Activated effector memory CD4-positive, alpha-beta T cell treated with anti-CD3 and anti-CD28 coated beads, Interleukin-2, amount 50 U/mL, for 16 hours (primary cell): Measurements from ENCODE around the gene PIWIL4.
"Not testable (repeated sequence)": the region's sequence is repeated elsewhere in the genome, so short reads cannot be mapped to it uniquely, and the experiment has no call there.

Experiments
- DNase-seq: peaks from one replicate; pipeline ENCODE4 v3.0.0-alpha.2; 2020

Gene PIWIL4

DNA sequence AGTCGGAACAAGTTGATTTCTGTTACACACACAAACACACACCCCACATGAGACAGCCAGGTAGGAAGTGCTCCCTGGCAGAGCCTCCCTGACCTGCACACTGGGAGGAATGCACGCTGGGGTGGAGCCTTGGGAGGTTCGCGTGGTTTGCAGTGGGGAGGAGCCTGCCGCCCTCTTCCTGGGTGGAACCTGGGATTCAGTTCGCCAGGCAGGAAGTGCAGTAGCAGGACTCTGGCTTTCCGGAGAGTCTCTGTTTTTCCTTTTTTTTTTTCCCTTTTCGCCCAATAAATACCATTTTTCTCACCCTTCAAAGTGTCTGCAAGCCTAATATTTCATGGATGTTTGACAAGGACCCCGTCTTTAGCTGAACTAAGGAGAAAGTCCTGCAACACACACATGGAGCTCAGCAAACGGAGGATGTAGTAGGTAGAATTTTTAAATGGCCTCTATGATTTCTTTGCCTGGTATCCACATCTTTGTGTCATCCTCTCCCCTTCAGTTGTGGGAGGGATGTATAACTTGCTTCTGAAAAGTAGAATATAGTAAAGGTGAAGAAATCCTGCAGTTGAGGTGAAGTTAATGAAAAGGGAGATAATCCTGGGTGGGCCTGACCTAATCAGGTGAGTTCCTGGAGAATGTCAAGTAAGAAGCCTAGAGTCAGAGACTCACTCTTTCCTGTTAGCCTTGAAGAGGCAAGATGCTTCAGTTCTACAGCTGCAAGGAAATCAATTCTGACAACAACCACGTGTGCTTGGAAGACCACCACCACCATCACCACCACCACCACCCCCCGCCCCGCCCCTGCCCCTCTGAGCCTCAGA lies 72.9 kb downstream of the PIWIL4 start:
- no peak for DNase-seq

DNA sequence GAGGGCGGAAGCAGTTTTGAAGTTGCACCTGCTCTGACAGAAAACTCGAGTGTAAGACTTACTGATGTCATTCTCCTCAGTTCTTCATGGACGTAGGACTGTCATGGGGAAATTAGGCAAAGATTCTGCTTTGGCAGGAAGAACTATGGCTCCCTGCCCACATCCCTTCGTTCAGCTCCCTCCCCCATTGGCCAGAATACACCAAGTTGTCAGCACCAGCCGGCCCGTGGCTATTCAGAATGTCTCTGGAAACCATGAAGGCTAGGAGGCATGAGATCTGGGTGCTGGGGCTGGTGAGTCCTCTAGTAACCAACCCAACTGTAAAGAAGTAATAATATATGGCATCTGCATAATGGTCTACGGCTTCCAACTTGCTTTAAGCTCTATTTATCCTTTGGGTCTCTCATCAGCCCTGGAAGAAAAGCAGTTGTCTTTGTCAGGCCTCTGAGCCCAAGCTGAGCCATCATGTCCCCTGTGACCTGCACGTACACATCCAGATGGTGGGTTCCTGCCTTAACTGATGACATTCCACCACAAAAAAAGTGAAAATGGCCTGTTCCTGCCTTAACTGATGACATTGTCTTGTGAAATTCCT lies 74.1 kb downstream of the PIWIL4 start:
- DNase-seq = no peak

DNA sequence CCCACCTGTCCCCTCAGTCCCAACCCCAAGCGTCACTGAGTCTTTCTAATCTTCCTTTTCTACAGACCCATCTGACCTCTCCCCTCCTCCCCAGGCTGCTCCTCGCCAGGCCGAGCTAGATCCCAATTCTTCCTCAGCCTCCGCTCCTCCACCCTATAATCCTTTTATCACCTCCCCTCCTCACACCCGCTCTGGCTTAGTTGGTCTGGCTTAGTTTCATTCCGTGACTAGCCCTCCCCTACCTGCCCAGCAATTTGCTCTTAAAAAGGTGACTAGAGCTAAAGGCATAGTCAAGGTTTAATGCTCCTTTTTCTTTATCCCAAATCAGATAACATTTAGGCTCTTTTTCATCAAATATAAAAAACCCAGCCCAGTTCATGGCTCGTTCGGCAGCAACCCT lies 76.0 kb downstream of the PIWIL4 start:
- not testable (repeated sequence) for DNase-seq

DNA sequence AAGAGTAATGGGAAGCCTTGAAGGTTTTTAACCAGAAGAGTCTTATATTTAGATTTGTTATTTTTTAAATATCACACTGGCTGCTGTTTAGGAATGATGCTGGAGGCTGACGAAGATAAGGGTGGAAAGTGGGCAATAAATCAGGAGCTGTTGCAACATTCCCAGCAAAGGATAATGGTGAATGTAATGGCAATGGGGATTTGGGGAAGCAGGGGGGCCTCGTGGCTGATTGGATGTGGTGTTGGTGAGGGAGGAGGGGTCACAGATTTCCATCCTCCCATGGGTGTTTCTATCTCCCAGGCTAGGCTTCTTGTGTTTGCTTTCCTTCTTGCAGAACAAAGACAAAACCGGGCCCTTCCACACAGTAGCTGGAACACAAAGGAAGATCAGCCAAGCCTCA lies 80.8 kb downstream of the PIWIL4 start:
- DNase-seq = no peak

DNA sequence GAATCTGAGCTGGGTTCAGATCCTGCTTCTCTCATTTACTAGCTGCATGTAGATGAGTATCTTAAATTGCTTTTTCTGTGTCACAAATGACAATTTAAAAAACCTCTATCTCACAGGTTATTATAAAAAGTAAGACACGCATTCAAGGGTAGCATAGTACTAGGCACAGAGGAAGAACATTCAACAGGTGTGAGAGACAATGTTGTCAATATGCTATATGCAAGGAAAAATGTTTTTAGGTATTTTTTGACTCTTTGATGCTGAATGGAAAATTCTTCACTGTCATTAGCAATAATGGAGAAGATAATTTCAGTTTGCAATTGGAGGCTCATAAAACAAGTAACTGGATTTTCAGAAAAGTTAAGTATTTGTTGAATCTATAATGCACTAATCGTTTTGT lies 81.6 kb downstream of the PIWIL4 start:
- no peak for DNase-seq

DNA sequence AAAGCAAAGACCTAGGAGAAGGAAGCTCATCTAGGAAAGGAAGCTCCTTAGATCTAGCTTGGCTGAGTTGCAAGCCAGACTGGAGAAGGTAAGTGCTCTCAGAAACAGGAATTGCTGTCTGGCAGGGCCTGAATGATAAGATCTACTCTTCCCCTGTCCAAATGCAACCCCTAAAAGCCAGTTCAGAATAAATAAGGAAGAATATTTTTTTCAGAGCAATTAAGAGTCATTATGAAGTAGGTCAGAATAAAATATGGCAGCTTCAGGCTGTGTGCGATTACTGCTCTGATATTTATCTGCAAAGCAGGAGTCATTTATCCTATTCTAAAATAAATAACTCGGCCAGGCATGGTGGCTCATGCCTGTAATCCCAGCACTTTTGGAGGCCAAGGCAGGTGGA lies 82.1 kb downstream of the PIWIL4 start:
- DNase-seq = no peak

DNA sequence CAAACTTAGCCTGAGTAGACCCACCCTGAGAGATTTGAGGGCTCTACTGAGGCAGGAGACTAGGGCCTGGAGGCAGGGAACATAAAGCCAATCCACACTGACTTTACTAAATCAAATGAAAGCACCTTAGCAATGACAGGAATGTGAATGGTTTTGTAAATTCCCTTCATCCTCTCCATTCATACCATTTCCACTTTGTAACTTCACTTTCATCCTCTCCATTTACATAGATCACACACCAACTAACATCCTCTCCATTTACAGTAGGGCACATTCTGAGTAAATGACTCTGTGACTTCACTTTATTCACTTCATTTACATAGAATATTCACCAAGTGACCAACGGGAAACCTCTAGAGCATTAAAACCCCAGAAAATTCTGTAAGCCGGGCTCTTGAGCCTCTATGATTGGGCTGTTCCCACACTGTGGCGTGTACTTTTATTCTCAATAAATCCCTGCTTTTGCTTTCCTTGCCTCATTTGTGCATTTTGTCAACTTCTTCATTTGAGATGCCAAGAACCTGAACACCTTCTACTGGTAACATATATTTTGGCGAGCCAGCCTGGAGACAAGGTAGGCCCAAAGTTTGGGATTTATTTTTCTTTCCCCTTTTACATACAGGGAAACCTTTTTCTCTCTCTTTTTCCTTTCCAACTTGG lies 82.9 kb downstream of the PIWIL4 start:
- DNase-seq = no peak

DNA sequence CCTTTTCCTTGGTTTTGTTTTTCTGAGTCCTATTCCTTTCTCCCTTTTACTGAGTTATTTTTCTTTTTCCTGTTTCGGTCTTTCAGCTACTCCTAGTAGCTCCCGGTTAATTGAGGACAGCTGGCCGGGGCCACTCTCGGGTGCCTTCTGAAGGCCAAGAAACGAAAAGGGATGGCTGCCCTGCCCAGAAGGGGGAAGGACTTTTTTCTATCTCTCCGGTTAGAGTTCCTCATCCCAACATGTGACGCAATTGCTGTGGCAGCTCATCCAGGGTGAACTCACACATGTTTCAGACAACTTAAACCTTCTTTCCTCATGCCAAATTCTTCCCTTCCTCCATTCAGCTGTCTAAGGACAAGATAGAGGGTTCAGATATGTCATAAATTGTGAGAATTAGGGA lies 83.6 kb downstream of the PIWIL4 start:
- no peak for DNase-seq

DNA sequence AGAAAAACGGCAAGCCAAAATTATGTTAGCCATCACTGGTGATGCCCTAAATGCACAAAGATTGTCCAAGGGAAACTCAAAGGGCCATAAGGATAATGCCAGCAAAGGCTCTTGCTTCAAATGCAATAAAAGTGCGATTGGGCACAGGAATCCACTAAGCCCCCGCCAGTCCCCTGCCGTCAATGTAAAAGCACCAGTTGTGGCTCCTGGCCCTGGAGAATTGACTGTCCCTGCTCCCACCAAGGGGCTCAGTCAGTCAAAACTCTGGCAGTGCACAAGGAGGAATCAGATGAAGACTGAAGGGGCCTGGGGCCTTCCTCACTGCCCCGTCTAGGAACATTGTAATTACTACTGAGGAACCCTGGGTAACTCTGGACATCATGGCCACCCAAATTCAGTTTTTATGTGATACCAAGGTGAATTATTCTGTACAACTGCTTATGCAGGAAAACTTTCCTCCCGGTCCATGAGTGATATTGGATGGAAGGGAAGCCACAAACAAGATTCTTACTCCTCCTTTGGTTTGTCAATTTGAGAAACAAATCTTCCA lies 85.6 kb downstream of the PIWIL4 start:
- no peak for DNase-seq

DNA sequence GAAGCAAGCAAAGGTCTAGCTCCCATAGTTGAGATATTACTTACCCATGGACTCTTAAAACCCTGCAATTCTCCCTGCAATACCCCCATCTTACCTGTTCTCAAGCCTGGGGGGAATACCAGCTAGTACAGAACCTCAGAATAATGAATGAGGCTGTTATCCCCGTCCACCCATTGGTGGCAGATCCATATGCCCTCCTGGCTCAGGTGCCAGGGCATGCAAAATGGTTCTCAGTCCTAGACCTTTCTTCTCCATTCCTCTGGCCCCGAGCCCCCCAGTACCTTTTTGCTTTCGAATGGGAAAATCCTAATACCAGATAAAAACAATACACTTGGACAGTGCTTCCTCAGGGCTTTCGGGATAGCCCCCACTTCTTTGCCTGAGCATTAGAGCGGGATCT lies 86.4 kb downstream of the PIWIL4 start:
- DNase-seq = no peak

DNA sequence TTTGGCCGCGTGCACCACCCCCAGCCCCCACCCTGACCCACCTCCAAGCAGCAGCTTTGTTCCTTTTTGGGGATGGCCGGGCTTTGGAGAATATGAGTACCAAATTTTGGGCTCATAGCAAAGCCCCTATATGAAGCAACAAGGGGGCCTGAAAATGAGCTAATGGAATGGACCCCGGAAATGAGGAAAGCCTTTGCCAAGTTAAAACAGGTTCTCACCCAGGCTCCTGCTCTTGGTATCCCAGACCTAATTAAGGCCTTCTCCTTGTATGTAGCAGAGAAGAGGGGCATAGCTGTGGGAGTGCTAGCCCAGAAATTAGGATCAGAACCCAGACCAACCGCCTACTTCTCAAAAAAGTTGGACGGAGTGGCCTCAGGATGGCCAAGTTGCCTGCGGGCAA lies 87.0 kb downstream of the PIWIL4 start:
- DNase-seq = no peak

DNA sequence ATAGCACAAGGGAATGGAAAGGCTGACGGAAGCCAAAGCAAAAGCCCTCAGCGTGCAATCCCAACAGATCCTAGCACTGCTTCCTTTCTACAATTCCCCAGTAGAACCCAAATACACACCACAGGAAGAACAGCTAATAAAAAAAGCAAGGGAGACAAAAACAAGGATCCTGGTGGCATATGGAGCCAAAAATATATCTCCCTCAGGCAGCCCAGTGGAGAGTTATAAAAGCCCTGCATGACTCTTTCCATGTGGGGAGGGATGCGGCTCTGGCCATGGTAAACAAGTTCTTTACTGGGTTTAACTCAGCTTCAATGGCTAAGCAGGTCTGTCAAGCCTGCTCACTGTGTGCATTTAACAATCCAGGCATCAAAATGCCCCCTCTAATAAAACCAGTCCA lies 88.1 kb downstream of the PIWIL4 start:
- DNase-seq = no peak

DNA sequence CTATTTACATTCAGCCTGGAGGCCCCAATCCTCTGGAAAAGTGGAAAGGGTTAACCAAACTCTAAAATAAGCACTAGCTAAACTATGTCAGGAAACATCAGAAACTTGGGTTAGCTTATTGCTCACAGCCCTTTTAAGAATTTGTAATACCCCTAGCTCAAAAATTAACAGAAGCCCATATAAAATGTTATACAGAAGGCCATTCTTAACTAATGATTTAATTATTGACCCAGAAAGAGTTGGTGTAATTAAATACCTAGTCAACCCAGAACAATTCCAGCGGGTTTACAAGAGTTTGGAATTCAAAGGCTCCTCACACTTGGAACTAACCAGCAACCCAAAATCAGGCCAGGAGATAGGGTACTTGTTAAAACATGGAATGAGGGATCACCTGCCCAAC lies 88.8 kb downstream of the PIWIL4 start:
- no peak for DNase-seq

DNA sequence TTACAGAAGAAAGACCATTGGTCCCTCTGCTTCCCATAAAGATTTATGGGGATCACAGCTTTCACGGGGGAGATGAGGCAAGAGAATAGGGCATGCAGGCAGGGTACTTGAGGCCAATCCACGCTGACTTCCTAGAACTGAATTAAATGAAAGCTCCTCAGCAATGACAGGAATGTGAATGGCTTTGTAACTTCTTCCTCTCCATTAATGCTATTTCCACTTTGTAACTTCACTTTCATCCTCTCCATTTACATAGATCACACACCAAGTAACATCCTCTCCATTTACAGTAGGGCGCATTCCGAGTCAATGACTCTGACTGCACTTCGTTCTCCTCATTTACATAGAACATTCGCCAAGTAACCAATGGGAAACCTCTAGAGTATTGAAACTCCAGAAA lies 89.8 kb downstream of the PIWIL4 start:
- DNase-seq = no peak

DNA sequence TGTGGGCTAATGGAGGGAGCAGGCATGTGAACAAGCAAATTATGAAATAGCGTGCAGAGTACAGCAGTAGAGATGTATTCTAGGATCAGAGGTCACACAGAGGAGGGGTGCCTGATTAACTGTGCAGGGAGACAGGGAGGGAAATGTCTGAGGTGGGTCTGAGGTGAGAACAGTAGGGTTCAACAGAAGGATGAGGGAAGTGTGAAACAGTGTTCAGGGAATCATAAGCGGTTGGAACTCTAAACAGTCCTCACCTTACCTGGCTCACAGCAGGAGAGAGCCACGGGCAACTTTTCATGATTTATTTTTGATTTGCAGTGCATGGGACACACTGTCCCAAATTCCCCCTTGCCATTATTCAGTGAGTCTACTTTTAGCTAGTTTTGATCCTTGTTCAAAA lies 90.5 kb downstream of the PIWIL4 start:
- no peak for DNase-seq

DNA sequence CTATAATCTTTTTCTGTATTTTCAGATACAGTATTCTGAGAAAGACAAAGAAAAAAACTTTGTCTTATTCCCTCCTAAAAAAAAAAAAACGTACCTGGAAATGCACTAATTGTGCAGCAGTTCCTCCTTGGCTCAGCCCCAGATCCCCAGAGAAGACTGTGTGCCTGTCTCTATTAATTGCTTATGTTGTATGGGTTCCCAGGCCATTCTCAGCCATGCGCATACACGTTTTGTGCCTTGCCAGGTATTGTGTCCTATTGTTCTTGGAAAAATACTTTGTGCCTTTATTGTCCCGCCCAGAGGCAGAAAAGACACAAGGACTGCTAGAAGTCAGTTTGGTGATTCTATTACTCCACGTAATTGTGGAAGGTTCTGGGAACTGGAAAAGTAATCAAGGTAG lies 91.2 kb downstream of the PIWIL4 start:
- DNase-seq = no peak

DNA sequence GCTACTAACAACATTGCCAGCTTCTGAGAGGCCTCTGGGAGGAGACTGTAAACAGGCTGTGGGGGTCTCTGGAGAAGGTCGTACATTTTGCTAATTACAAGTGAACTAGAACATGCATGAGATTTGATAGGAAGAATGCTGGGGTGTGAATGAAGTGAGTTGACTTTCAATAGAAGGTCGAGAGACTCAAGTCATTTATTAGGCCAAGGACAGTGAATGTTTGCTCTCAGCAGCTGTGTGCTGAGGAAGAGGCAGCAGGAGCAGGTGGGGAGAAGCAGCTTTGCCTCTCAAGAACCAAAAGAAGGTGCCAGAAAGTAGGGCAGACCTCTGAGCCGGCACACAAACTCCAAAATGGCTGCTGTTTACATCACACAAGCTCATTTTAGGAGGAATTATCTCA lies 91.7 kb downstream of the PIWIL4 start:
- no peak for DNase-seq

DNA sequence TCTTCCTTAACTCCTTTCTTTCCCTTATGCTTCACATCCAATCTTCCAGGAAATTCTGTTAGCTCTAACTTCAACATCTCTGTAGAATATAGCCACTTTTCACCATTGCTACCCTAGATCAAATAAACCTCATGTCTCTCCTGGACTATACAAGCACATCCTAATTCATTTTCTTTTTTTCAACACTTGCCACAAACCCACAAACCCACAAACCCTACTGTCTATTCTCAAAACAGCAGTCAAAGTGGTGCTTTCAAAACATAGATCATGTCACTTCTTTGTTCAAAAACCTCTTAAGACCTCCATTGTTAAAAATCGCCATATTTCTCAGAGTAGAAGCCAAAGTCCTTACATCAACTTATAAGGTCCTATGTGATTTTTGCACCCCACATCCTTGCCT lies 94.3 kb downstream of the PIWIL4 start:
- no peak for DNase-seq

DNA sequence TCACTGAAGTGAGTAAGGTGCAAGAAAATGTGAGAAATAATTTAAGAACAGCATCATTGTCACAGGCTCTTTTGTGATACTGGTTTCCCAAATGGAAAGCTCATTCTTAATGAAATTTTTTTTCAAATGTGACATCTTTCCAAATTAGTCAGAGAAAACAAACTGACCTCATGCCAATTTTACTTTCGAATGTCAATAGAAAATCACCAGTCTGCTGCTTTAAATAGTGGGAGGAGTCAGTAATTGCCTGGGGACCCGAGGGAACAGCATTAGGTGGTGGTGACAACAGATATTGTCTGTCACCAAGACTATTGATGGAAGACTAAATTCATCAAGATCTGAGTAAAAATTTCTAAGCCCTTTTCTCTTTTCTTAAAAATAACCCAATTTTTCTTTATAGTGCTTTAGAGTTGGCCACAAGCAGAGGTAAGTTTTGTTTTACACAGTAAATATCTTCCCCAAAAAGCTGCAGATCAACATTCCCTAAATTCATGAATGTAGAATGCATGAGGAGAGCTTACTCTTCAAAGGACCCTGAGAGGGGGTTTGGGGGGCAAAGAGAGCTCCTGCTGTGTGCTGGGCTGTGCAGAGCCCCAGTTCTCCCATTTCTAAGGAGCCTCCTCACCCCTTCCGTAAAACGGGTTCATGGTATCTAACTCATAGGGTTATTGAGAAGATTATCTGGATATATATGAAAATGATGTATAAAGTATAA lies 95.1 kb downstream of the PIWIL4 start:
- DNase-seq = no peak

DNA sequence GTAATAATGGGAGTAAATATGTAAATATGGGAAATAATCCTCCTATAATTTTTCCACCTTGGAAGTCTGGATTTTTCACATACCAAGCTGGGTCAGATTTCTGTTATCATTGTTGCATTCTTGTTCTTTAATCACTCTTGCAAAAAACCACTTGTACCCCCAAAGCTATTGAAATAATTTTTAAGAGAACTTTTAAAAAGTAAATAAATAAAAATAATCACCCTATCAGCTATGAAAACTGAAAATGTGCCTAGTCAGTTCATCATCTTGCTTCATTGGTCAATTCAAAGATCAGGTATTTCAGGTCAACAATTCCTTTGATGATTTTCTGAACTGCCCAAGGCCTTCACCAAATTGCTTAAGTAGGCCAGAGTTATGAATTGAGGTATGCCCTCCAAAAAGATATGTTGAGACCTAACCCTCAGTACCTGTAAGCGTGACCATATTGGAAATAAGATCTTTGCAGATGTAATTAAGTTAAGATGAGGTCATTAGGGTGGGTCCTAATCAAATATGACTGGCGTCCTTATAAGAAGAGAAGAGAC lies 95.8 kb downstream of the PIWIL4 start:
- no peak for DNase-seq

DNA sequence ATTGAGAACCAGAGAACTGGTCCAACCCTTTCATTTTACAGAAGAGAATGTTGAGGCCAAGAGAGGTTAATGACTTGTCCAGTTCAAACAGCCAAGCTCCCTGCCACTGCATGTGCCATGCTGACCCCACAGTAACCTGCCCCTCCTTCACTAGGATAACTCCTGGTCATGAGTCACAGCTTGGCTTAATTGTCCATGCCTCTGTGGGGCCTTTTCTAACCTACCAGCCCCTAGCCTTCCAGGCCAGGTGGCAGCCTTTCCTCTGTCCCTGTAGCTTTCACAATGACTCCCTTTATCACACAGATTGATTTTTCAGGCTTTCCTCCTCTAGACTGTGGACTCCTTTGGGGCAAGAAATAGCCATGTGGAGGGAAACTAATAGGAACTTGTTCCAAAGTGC lies 97.2 kb downstream of the PIWIL4 start:
- no peak for DNase-seq

DNA sequence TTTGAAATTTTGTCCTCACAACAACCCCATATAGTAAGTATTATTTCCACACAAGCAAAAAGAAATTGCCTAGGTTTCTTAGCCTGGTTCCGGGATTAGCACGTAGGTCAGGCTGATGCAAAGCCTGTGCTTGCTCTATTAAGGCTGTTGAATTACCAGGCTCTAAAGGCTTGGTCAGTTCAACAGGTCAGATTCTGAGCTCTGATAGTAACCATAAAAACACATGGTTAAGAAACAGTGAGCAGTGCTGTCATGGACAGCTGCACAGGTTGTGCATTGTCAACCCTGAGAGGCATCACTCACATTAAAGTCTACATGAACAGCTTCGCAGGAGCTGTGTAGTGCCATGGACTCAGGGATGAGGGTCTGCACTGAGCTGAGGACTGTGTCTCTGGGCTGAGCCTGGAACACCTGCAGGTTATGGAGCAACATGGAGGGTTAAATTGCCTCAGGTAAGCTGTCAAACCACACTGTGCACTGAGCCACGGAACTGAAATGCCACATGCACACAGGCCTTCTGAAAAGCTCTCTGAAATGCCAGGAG lies 98.0 kb downstream of the PIWIL4 start:
- no peak for DNase-seq
